Tibial nerve (tissue), 3 donors: Measurements from ENCODE around the gene LGR6.

ENCODE experiments used
- POLR2A ChIP-seq, 2 donors: fragments of 450-650 bp; IDR thresholded peaks; one replicate each; pipeline ENCODE4 v1.6.1; 2017; ENCODE audit warnings: antibody characterized with exemption in 2 of 2, mild to moderate bottlenecking in 2 of 2, moderate library complexity in 2 of 2
- TF ChIP-seq, protein P1 (sequence below), 5 experiments: fragments of 200-600 bp in 3 of 5; fragments of 450-650 bp in 2 of 5; sonication (generic) in 3 of 5; IDR thresholded peaks; one replicate each; pipeline ENCODE4 v1.5.1; 2016 to 2019; ENCODE audit warnings: antibody characterized with exemption in 5 of 5, mild to moderate bottlenecking in 3 of 5, moderate library complexity in 2 of 5

DNA sequence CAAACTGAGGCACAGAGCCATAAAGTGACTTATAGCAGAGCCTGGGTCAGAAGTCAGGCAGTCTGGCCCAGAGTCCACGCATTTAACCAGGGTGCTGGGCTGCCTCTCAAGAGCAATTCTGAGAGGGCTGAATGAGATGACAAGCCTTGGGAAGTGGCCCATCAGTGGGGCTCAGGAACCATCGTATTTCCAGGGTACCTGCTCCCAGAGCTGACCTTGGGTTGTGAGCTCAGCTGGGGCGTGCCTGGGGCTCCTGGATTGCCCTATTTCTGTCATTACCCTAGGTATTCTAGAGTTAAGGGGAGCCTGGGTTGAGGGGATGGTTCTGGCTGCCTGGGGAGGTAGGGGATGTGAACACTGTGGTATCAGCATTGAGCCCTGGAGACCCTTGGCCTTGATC, 49.4 kb downstream of the LGR6 start:
- TF ChIP-seq, protein P1, sequence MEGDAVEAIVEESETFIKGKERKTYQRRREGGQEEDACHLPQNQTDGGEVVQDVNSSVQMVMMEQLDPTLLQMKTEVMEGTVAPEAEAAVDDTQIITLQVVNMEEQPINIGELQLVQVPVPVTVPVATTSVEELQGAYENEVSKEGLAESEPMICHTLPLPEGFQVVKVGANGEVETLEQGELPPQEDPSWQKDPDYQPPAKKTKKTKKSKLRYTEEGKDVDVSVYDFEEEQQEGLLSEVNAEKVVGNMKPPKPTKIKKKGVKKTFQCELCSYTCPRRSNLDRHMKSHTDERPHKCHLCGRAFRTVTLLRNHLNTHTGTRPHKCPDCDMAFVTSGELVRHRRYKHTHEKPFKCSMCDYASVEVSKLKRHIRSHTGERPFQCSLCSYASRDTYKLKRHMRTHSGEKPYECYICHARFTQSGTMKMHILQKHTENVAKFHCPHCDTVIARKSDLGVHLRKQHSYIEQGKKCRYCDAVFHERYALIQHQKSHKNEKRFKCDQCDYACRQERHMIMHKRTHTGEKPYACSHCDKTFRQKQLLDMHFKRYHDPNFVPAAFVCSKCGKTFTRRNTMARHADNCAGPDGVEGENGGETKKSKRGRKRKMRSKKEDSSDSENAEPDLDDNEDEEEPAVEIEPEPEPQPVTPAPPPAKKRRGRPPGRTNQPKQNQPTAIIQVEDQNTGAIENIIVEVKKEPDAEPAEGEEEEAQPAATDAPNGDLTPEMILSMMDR (IDR thresholded peaks at IDR 0.05): no peak
- TF ChIP-seq POLR2A (IDR thresholded peaks at IDR 0.05): no peak
